Upper lobe of left lung (tissue), 4 donors: ENCODE results near the gene CMSS1.

Experiments used
- EP300 ChIP-seq, 4 donors: sonication (generic); formaldehyde crosslinking; IDR thresholded peaks; one replicate each; pipeline ENCODE4 v1.5.1; 2017; ENCODE audit warnings: antibody characterized with exemption in 4 of 4, control low read depth in 2 of 4
- POLR2A ChIP-seq, 4 donors: fragments of 450-650 bp; IDR thresholded peaks; one replicate each; pipeline ENCODE4 v1.5.1; 2016 to 2017; ENCODE audit warnings: antibody characterized with exemption in 4 of 4, mild to moderate bottlenecking in 2 of 4
- POLR2AphosphoS5 ChIP-seq, 2 donors: sonication (generic); formaldehyde crosslinking; IDR thresholded peaks; one replicate each; pipeline ENCODE4 v1.5.1; 2017; ENCODE audit warnings: antibody characterized with exemption in 2 of 2
- TF ChIP-seq, protein P1 (sequence below), 6 experiments: fragments of 450-650 bp in 4 of 6; fragments of 200-600 bp in 2 of 6; sonication (generic) in 2 of 6; IDR thresholded peaks; one replicate each; pipeline ENCODE4 v1.5.1; 2016 to 2019; ENCODE audit warnings: antibody characterized with exemption in 6 of 6

- TF ChIP-seq, protein P1, sequence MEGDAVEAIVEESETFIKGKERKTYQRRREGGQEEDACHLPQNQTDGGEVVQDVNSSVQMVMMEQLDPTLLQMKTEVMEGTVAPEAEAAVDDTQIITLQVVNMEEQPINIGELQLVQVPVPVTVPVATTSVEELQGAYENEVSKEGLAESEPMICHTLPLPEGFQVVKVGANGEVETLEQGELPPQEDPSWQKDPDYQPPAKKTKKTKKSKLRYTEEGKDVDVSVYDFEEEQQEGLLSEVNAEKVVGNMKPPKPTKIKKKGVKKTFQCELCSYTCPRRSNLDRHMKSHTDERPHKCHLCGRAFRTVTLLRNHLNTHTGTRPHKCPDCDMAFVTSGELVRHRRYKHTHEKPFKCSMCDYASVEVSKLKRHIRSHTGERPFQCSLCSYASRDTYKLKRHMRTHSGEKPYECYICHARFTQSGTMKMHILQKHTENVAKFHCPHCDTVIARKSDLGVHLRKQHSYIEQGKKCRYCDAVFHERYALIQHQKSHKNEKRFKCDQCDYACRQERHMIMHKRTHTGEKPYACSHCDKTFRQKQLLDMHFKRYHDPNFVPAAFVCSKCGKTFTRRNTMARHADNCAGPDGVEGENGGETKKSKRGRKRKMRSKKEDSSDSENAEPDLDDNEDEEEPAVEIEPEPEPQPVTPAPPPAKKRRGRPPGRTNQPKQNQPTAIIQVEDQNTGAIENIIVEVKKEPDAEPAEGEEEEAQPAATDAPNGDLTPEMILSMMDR (IDR thresholded peaks at IDR 0.05) = no peak
- TF ChIP-seq POLR2A (IDR thresholded peaks at IDR 0.05) = no peak
- TF ChIP-seq POLR2AphosphoS5 (IDR thresholded peaks at IDR 0.05) = no peak
- TF ChIP-seq EP300 (IDR thresholded peaks at IDR 0.05) = no peak
Measured at GRCh38 chr3:99999536-99999935, 181.9 kb downstream of the CMSS1 start.
